Liver (tissue), 9 donors: ENCODE measurements around the gene WNT11. TPM values are rescaled to one million over a fixed set of nuclear protein-coding genes. Genes with fewer than 3 reads are reported as not detected.

Source experiments
- DNase-seq: peaks from one replicate; pipeline ENCODE4 v3.0.0-alpha.2; 2017; ENCODE audit warnings: low spot score
- H3K27ac ChIP-seq, 2 donors: one replicate each; pipeline ENCODE4 v1.7.0; 2013; ENCODE audit warnings: inconsistent platforms in 2 of 2, low read length in 2 of 2, control low read depth in 1 of 2, low read depth in 1 of 2, mild to moderate bottlenecking in 1 of 2
- H3K27me3 ChIP-seq, 4 donors: one replicate each; pipeline versions ENCODE4 v1.6.1 to v1.7.0; 2013; ENCODE audit warnings: low read length in 3 of 4, inconsistent platforms in 1 of 4, mild to moderate bottlenecking in 1 of 4, moderate library complexity in 1 of 4; ENCODE audit not compliant: control insufficient read depth in 4 of 4, insufficient read depth in 4 of 4
- H3K36me3 ChIP-seq, 4 donors: one replicate each; pipeline versions ENCODE4 v1.6.1 to v1.7.0; 2013; ENCODE audit warnings: low read length in 3 of 4, mild to moderate bottlenecking in 3 of 4, low read depth in 1 of 4, moderate library complexity in 1 of 4; ENCODE audit not compliant: control insufficient read depth in 4 of 4, insufficient read depth in 3 of 4
- H3K4me1 ChIP-seq, 4 donors: one replicate each; pipeline versions ENCODE4 v1.6.1 to v1.7.0; 2013; ENCODE audit warnings: low read length in 3 of 4, mild to moderate bottlenecking in 3 of 4, moderate library complexity in 1 of 4; ENCODE audit not compliant: control insufficient read depth in 4 of 4, insufficient read depth in 4 of 4
- H3K4me3 ChIP-seq, 3 donors: one replicate each; pipeline versions ENCODE4 v1.6.1 to v1.7.0; 2013; ENCODE audit warnings: low read length in 3 of 3, control low read depth in 1 of 3, low read depth in 1 of 3, mild to moderate bottlenecking in 1 of 3
- H3K9ac ChIP-seq, 2 donors: one replicate each; pipeline ENCODE4 v1.7.0; 2013; ENCODE audit warnings: low read length in 2 of 2, mild to moderate bottlenecking in 2 of 2, moderate library complexity in 2 of 2, control low read depth in 1 of 2, low read depth in 1 of 2
- H3K9me3 ChIP-seq, 4 donors: one replicate each; pipeline versions ENCODE4 v1.6.1 to v1.7.0; 2013; ENCODE audit warnings: low read length in 3 of 4; ENCODE audit not compliant: control insufficient read depth in 4 of 4
- EGR1 ChIP-seq, 2 donors: IDR thresholded peaks; 2 replicates each; pipeline ENCODE4 v1.6.1; 2016 to 2018; ENCODE audit warnings: antibody characterized with exemption in 2 of 2, low read depth in 2 of 2
- FOXA1 ChIP-seq: IDR thresholded peaks from 2 replicates; pipeline ENCODE4 v1.6.1; 2016; ENCODE audit warnings: antibody characterized with exemption
- FOXA2 ChIP-seq: IDR thresholded peaks from 2 replicates; pipeline ENCODE4 v1.6.1; 2016; ENCODE audit warnings: antibody characterized with exemption
- GABPA ChIP-seq, 2 donors: IDR thresholded peaks in 1 of 2; conservative IDR thresholded peaks in 1 of 2; 2 replicates each; pipeline ENCODE4 v1.6.1; 2016; ENCODE audit warnings: antibody characterized with exemption in 2 of 2, mild to moderate bottlenecking in 1 of 2, moderate library complexity in 1 of 2
- HNF4A ChIP-seq, 2 donors: conservative IDR thresholded peaks; 2 replicates each; pipeline ENCODE4 v1.6.1; 2016; ENCODE audit warnings: antibody characterized with exemption in 2 of 2, mild to moderate bottlenecking in 2 of 2
- HNF4G ChIP-seq: IDR thresholded peaks from 2 replicates; pipeline ENCODE4 v1.6.1; 2016; ENCODE audit warnings: antibody characterized with exemption
- RAD21 ChIP-seq, 2 donors: IDR thresholded peaks; 2 replicates each; pipeline ENCODE4 v1.6.1; 2016; ENCODE audit warnings: antibody characterized with exemption in 2 of 2, mild to moderate bottlenecking in 2 of 2
- RXRA ChIP-seq, 2 donors: IDR thresholded peaks; 2 replicates each; pipeline ENCODE4 v1.6.1; 2017 to 2018; ENCODE audit warnings: antibody characterized with exemption in 2 of 2, mild to moderate bottlenecking in 1 of 2
- WGBS: extraction: QIAGEN DNeasy Blood & Tissue Kit; methylation state at CpG from one replicate; pipeline ENCODE4 v1.1.7; 2013; 5-methylcytosine and 5-hydroxymethylcytosine counted together
- polyA plus RNA-seq, 2 donors: library from polyadenylated mRNA; stranded (reverse) in 1 of 2; unstranded in 1 of 2; fragments of 200-250 nt in 1 of 2; fragments of >200 nt in 1 of 2; fragmentation: Nextera tagmentation in 1 of 2; extraction: Ambion mirVana in 1 of 2; gene quantifications; one replicate each; pipeline versions ENCODE4 v1.2.1 to v1.2.3, GENCODE V29; 2013 to 2015
- total RNA-seq, 2 donors: library from RNA; depleted of rRNA; stranded (reverse); fragments of >200 nt; gene quantifications; one replicate each; pipeline ENCODE4 v1.2.3, GENCODE V29; 2014
- TF ChIP-seq, protein P1 (sequence below): fragments of 150-350 bp; IDR thresholded peaks from 2 replicates; pipeline ENCODE4 v1.5.1; 2017; ENCODE audit warnings: improper control_type of control experiment, low read depth, low read length; ENCODE audit not compliant: missing input control
- TF ChIP-seq, protein P2 (sequence below): IDR thresholded peaks from 2 replicates; pipeline ENCODE4 v1.6.1; 2016; ENCODE audit warnings: antibody characterized with exemption
- donor health status: healthy.
- donor health status: healthy.
- donor health status: healthy.
- donor health status: healthy.
- donor health status: healthy.

WNT11 gene
- total and polyA plus RNA-seq, 4 donors: 1.1 to 4.8 (median 2.5) TPM

DNA sequence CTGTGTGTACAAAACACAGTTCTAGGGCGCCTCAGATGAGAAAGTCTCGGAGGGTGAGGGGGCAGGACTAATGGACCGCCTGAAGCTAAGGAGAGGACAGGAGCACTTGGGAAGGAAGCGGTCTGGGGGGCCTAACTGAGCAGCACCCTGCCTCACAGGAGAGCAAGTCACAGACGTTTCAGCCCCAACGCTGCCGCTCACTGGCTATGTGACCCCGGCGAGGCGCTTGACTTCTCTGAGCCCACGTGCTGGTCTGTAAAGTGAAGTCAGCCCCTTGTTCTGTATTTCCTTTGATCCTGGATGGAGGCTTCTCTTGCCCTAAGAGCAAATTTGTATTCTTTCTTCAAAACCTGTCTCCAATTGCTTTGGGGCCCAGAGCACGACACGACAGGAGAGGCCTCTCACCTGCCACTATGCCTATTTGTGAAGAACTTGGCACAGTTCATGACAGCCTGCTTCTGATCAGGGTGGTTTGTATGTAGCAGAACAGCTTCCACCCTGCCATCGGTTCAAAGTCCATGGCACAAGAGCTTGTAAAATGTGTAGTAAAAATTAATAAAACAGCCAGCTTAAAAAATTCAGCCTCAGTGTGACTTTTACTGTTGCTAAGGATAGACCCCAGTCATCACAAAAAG lies 59.1 kb downstream of the WNT11 start:
- H3K27ac ChIP-seq: no peak overlapping the region
- no peak overlapping the region for H3K4me3 ChIP-seq
- H3K4me1 ChIP-seq: peaks cover 0 to 4% (median under 1%) of the 10 kb centered on the region in 4 donors
- no peaks in the 10 kb centered on the region for H3K27me3 ChIP-seq
- H3K9ac ChIP-seq: no peak overlapping the region
- DNase-seq: no peak
- WGBS: 78% methylated on average over 14 of the region's 14 CpGs
- peaks cover 0 to 9% (median 6%) of the 10 kb centered on the region in 4 donors for H3K36me3 ChIP-seq
- no peaks in the 10 kb centered on the region for H3K9me3 ChIP-seq
- peak in 1 of 2 donors; percentile 42 for TF ChIP-seq HNF4A (conservative IDR thresholded peaks at IDR 0.05)
- TF ChIP-seq, protein P1, sequence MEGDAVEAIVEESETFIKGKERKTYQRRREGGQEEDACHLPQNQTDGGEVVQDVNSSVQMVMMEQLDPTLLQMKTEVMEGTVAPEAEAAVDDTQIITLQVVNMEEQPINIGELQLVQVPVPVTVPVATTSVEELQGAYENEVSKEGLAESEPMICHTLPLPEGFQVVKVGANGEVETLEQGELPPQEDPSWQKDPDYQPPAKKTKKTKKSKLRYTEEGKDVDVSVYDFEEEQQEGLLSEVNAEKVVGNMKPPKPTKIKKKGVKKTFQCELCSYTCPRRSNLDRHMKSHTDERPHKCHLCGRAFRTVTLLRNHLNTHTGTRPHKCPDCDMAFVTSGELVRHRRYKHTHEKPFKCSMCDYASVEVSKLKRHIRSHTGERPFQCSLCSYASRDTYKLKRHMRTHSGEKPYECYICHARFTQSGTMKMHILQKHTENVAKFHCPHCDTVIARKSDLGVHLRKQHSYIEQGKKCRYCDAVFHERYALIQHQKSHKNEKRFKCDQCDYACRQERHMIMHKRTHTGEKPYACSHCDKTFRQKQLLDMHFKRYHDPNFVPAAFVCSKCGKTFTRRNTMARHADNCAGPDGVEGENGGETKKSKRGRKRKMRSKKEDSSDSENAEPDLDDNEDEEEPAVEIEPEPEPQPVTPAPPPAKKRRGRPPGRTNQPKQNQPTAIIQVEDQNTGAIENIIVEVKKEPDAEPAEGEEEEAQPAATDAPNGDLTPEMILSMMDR: no peak

DNA sequence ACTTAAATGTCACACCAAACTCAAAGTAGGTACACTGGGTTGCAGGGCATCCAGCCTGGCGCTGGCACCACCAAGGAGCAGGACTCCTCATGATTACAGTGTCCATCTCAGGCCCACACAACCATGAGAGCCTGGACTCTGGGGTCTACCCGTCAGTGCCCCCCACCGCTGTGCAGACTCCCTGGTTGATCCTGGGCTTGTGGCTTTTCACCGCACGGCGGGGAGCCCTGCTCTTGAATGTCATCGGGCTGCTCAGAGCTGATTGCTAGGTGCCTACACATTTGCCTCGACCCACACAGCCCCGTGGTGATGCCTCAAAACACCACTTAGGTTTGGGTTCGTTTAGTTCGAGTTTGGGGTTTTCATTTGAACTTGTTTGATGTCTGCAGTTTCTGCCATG lies 63.0 kb downstream of the WNT11 start:
- 93% methylated on average over 11 of the region's 11 CpGs for WGBS
- H3K36me3 ChIP-seq: peaks cover 3 to 17% (median 13%) of the 10 kb centered on the region in 4 donors
- no peaks in the 10 kb centered on the region for H3K27me3 ChIP-seq
- no peak overlapping the region for H3K27ac ChIP-seq
- TF ChIP-seq GABPA (IDR thresholded peaks at IDR 0.05 in 1 of 2, conservative IDR thresholded peaks at IDR 0.05 in 1 of 2) (no peak), FOXA1 (no peak), FOXA2 (no peak), RXRA (IDR thresholded peaks at IDR 0.05) (no peak), HNF4G (no peak), EGR1 (IDR thresholded peaks at IDR 0.05; ENCODE audit: low read depth in 2 of 2) (no peak), RAD21 (IDR thresholded peaks at IDR 0.05) (no peak)
- TF ChIP-seq, protein P1: no peak
- H3K4me1 ChIP-seq: no peaks in the 10 kb centered on the region
- H3K4me3 ChIP-seq: no peak overlapping the region
- no peak for DNase-seq
- no peaks in the 10 kb centered on the region for H3K9me3 ChIP-seq
- no peak overlapping the region for H3K9ac ChIP-seq

DNA sequence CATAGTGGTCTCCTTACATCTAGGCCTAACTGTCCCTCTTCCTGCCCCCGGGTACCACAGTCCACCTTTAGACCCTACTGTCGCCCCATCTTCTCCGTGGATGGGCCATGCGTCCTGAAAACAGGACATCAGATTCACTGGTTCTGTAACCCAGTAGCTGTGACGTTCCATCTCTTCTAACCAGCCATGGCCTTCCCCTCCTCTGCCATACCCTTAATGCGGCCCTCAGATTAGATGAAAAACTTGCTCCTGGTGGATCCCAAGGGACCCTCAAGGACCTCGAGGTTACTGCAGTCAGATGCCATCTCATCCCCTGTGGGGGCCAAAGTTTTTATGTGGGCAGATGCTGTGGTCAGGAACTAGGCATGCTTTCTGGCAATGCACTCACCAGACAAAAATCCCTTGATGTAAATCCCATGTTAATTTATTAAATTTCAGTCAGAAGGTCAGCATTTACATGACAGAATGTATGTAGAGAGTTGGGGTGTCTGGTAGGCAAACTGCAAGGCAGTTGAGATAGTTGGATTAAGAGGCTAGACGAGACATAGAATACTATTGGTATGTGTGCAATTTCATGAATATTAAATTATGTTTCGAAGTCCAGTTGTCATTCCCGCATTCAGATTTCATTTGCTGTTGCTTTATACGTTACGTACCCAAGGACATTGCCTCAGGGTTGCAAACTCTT lies 64.3 kb downstream of the WNT11 start:
- no peaks in the 10 kb centered on the region for H3K4me1 ChIP-seq
- TF ChIP-seq RXRA (IDR thresholded peaks at IDR 0.05): no peak
- no peak for TF ChIP-seq GABPA (IDR thresholded peaks at IDR 0.05 in 1 of 2, conservative IDR thresholded peaks at IDR 0.05 in 1 of 2)
- no peak for TF ChIP-seq EGR1 (IDR thresholded peaks at IDR 0.05; ENCODE audit: low read depth in 2 of 2)
- TF ChIP-seq, protein P1: no peak
- TF ChIP-seq, protein P2, sequence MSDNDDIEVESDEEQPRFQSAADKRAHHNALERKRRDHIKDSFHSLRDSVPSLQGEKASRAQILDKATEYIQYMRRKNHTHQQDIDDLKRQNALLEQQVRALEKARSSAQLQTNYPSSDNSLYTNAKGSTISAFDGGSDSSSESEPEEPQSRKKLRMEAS: no peak
- no peak for TF ChIP-seq HNF4A (conservative IDR thresholded peaks at IDR 0.05)
- no peak for DNase-seq
- peaks cover 3 to 17% (median 13%) of the 10 kb centered on the region in 4 donors for H3K36me3 ChIP-seq
- WGBS: 96% methylated on average over 12 of the region's 12 CpGs
- no peaks in the 10 kb centered on the region for H3K27me3 ChIP-seq
- H3K4me3 ChIP-seq: no peak overlapping the region
- H3K9ac ChIP-seq: no peak overlapping the region
- H3K9me3 ChIP-seq: no peaks in the 10 kb centered on the region
- H3K27ac ChIP-seq: no peak overlapping the region
